Adrenal gland (tissue), 12 donors: Measurements from ENCODE around the gene TJP2. TPM values are rescaled to one million over a fixed set of nuclear protein-coding genes. Genes with fewer than 3 reads are reported as not detected.
A peak's percentile ranks its signal among the peaks of the same experiment; 100 is the strongest.

Experiments used
- DNase-seq, 7 donors: peaks; one replicate each; pipeline ENCODE4 v3.0.0-alpha.2; 2019 to 2020
- H3K27ac ChIP-seq, 5 donors: fragments of 200-600 bp; sonication (generic) in 4 of 5; 1 replicate in 3 of 5; 2 replicates in 2 of 5; pipeline versions ENCODE4 v1.5.1 to v1.8.0; 2016 to 2020; ENCODE audit warnings: mild to moderate bottlenecking in 1 of 5
- H3K27me3 ChIP-seq: fragments of 200-600 bp; 2 replicates; pipeline ENCODE4 v1.8.0; 2021
- H3K36me3 ChIP-seq, 2 donors: fragments of 200-600 bp; replicated peaks in 1 of 2; 1 replicate in 1 of 2; 2 replicates in 1 of 2; pipeline versions ENCODE4 v1.5.1 to v1.8.0; 2018 to 2022
- H3K4me1 ChIP-seq, 2 donors: fragments of 200-600 bp; replicated peaks in 1 of 2; 1 replicate in 1 of 2; 2 replicates in 1 of 2; pipeline versions ENCODE4 v1.5.1 to v1.8.0; 2018 to 2021
- H3K4me3 ChIP-seq, 4 donors: fragments of 200-600 bp; sonication (generic) in 3 of 4; one replicate each; pipeline ENCODE4 v1.5.1; 2016 to 2018
- H3K9me3 ChIP-seq, 3 donors: fragments of 200-600 bp; sonication (generic) in 1 of 3; replicated peaks in 1 of 3; 1 replicate in 2 of 3; 2 replicates in 1 of 3; pipeline versions ENCODE4 v1.5.1 to v1.8.0; 2016 to 2021
- POLR2A ChIP-seq, 2 donors: fragments of 450-650 bp; IDR thresholded peaks; one replicate each; pipeline ENCODE4 v1.6.1; 2017; ENCODE audit warnings: antibody characterized with exemption in 2 of 2, mild to moderate bottlenecking in 2 of 2, moderate library complexity in 1 of 2
- WGBS, 4 donors: extraction: QIAGEN DNeasy Blood & Tissue Kit in 2 of 4; methylation state at CpG; one replicate each; pipeline versions ENCODE4 v1.1.5 to v1.1.7; 2013 to 2017; 5-methylcytosine and 5-hydroxymethylcytosine counted together
- intact Hi-C, 2 donors: fragments of 100-400 bp; cut with DNase I; formaldehyde crosslinking; loops; one replicate each; pipeline versions ENCODE4 v1.14.1 to v1.15.0; 2022 to 2023
- polyA plus RNA-seq, 3 donors: library from polyadenylated mRNA; stranded (reverse); fragments of 200-250 nt in 2 of 3; fragments of 350-450 nt in 1 of 3; fragmentation: Illumina TruSeq in 1 of 3; extraction: RNeasy Lipid Tissue Mini Kit (QIAGEN cat#74804) in 1 of 3; gene quantifications; one replicate each; pipeline ENCODE4 v1.2.3, GENCODE V29; 2013 to 2014
- total RNA-seq, 9 donors: library from RNA; depleted of rRNA in 4 of 9; stranded (reverse); fragments of >200 nt in 4 of 9; fragments of 120-200 nt in 1 of 9; fragmentation: NEBNext Ultra II Directional in 1 of 9; extraction: Animal tissue kit (Norgen Biotek cat#: 25700) in 1 of 9; gene quantifications; one replicate each; pipeline versions ENCODE4 v1.1.0 to v1.2.4, GENCODE V29; 2013 to 2023
- TF ChIP-seq, protein P1 (sequence below), 6 experiments: fragments of 450-650 bp in 4 of 6; fragments of 200-600 bp in 2 of 6; sonication (generic) in 1 of 6; IDR thresholded peaks; 1 replicate in 5 of 6; 2 replicates in 1 of 6; pipeline versions ENCODE4 v1.5.1 to v1.8.0; 2016 to 2021; ENCODE audit warnings: antibody characterized with exemption in 6 of 6, mild to moderate bottlenecking in 2 of 6, moderate library complexity in 1 of 6
- donor health status: healthy with polysubstance abuse.
- donor health status: Bipolar disorder and iron deficiency.
- donor health status: DM: yes; HTN: yes; CAD: no.
- donor health status: DM: no; HTN: no; CAD: no.
- donor health status: DM: no; HTN: no; CAD: no.
- donor health status: DM: yes; HTN: yes; CAD: no.

TJP2 gene
- total and polyA plus RNA-seq, 12 donors = 14.5 to 108 (median 30.2) TPM

DNA sequence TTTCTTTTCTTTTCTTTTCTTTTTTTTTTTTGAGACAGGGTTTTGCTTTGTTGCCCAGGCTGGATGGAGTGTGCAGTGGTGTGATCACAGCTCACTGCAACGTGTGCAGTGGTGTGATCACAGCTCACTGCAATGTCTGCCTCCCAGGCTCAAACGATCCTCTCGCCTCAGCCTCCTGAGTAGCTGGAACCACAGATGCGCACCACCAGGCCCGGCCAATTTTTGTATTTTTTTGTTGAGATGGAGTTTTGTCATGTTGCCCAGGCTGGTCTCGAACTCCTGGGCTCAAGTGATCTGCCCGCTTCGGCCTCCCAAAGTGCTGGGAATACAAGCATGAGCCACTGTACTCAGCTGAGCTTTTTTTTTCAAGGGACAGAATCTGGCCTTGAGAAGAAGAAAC, 36.8 kb upstream of the TJP2 start:
- Histone ChIP-seq H3K27ac (no peak overlapping the region), H3K4me3 (no peak overlapping the region), H3K9me3 (no peaks in the 10 kb centered on the region), H3K27me3 (no peaks in the 10 kb centered on the region), H3K4me1 (peaks cover 0 to under 1% of the 10 kb centered on the region in 2 donors), H3K36me3 (no peaks in the 10 kb centered on the region)
- 95 to 99% (median 97%) methylated on average over 8 of the region's 8 CpGs for WGBS, 4 donors
- intact Hi-C loops = loop anchor here in 1 of 2 donors (10.0 kb wide), 1 partner anchor 73 kb away; no protein-coding TSS in a partner anchor
- TF ChIP-seq POLR2A (IDR thresholded peaks at IDR 0.05) = no peak
- TF ChIP-seq, protein P1, sequence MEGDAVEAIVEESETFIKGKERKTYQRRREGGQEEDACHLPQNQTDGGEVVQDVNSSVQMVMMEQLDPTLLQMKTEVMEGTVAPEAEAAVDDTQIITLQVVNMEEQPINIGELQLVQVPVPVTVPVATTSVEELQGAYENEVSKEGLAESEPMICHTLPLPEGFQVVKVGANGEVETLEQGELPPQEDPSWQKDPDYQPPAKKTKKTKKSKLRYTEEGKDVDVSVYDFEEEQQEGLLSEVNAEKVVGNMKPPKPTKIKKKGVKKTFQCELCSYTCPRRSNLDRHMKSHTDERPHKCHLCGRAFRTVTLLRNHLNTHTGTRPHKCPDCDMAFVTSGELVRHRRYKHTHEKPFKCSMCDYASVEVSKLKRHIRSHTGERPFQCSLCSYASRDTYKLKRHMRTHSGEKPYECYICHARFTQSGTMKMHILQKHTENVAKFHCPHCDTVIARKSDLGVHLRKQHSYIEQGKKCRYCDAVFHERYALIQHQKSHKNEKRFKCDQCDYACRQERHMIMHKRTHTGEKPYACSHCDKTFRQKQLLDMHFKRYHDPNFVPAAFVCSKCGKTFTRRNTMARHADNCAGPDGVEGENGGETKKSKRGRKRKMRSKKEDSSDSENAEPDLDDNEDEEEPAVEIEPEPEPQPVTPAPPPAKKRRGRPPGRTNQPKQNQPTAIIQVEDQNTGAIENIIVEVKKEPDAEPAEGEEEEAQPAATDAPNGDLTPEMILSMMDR (IDR thresholded peaks at IDR 0.05) = no peak
- peak in 1 of 7 donors; percentile 12 for DNase-seq

DNA sequence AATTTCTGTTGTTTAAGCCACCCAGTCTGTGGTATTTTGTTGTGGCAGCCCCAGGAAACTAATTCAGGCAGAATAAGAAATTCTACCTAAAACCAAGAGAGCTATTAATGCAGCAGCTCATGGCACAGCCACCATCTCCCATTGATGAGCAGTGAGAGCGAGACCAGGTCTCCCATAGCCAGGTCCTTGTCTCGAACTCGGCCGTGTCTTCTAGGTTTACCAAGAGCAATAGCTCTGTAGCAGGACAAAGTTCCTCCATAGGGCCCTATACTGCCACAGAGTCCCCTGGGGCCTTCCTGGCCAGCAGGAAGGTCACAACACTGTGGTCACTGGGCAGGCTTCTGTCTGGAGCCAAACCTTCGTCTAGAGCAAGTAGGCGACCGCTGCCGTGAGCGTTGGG, 34.5 kb upstream of the TJP2 start:
- no peak for TF ChIP-seq POLR2A (IDR thresholded peaks at IDR 0.05)
- TF ChIP-seq, protein P1 (IDR thresholded peaks at IDR 0.05) = no peak
- DNase-seq = peak in 1 of 7 donors; percentile 16
- Histone ChIP-seq H3K4me3 (no peak overlapping the region), H3K27me3 (no peaks in the 10 kb centered on the region), H3K4me1 (peaks cover 0 to 4% of the 10 kb centered on the region in 2 donors), H3K9me3 (no peaks in the 10 kb centered on the region), H3K36me3 (no peaks in the 10 kb centered on the region), H3K27ac (no peak overlapping the region)
- 85 to 96% (median 94%) methylated on average over 5 to 9 of the region's 9 CpGs for WGBS, 4 donors
- intact Hi-C loops = loop anchor here in 1 of 2 donors (10.0 kb wide), 1 partner anchor 75 kb away; no protein-coding TSS in a partner anchor

DNA sequence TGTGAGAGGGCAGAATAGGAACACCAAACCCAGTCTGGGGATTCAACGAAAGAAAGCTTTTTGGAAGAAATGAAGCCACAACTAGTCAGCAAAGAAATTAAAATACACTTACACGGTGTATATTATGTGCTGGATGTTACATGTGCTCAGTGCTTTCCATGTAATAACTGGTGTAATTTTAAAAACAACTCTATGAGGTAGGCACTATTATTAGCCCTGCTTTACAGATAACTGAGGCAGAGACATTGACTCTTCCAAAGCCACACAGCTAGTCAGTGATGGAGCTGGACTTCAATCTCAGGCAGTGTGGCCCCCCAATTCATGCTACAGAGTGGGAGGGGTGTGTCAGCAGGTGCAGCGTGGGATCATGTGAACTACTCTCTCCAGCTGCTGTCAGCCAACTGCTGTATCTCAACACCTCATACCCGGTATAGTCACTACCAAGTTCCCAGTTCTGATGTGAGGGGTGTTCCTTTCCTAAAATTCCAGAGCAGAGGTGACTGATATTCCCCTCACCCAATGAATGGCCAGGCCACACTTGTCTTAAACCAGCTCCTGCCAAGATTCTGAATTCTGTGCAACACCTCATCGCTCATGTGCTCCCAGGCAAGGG, 33.8 kb upstream of the TJP2 start:
- 87 to 97% (median 96%) methylated on average over 5 of the region's 5 CpGs for WGBS, 4 donors
- Histone ChIP-seq H3K27ac (no peak overlapping the region), H3K4me1 (peaks cover 0 to 4% of the 10 kb centered on the region in 2 donors), H3K27me3 (no peaks in the 10 kb centered on the region), H3K4me3 (no peak overlapping the region), H3K36me3 (no peaks in the 10 kb centered on the region), H3K9me3 (no peaks in the 10 kb centered on the region)
- TF ChIP-seq POLR2A (IDR thresholded peaks at IDR 0.05) = no peak
- TF ChIP-seq, protein P1 (IDR thresholded peaks at IDR 0.05) = no peak
- intact Hi-C loops = no loop called here
- peak in 1 of 7 donors; percentile 1 for DNase-seq

DNA sequence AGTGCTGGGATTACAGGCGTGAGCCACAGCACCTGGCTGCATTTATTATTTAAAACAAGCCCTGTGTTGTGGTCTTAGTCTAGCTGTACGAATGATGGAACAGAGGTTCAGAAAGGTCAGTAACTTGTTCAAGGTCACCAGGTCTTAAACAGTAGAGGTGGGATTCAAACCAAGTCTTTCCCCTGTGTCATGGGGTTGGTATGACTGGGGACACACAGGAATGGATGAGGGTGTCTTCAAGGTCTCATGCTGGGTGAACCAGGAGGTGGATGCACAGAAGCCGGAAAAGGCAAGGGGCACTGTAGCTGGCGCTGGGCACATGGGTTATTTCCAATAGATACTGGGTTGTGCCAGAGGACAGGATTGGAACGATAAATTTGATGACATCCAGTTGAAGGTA, 32.2 kb upstream of the TJP2 start:
- Histone ChIP-seq H3K9me3 (no peaks in the 10 kb centered on the region), H3K27ac (no peak overlapping the region), H3K4me3 (no peak overlapping the region), H3K36me3 (no peaks in the 10 kb centered on the region), H3K27me3 (no peaks in the 10 kb centered on the region), H3K4me1 (peaks cover 0 to 4% of the 10 kb centered on the region in 2 donors)
- TF ChIP-seq, protein P1 (IDR thresholded peaks at IDR 0.05) = no peak
- no peak for TF ChIP-seq POLR2A (IDR thresholded peaks at IDR 0.05)
- intact Hi-C loops = no loop called here
- WGBS, 4 donors = 82 to 88% (median 86%) methylated on average over 5 of the region's 5 CpGs
- peak in 1 of 7 donors; percentile 6 for DNase-seq
